C4-2B (cell line): ENCODE data around the gene AREG.

Experiments used
- H3K27ac ChIP-seq: fragments of 450-650 bp; 2 replicates; pipeline ENCODE4 v1.5.1; 2017
- CTCF ChIP-seq: fragments of 450-650 bp; conservative IDR thresholded peaks from 2 replicates; pipeline ENCODE4 v1.5.1; 2017; ENCODE audit warnings: mild to moderate bottlenecking
- ZFX ChIP-seq: fragments of 450-650 bp; IDR thresholded peaks from 2 replicates; pipeline ENCODE4 v1.6.1; 2017

Gene AREG

GRCh38 chr4:74435296-74435695, 9.6 kb upstream of the AREG start:
- no peak for TF ChIP-seq CTCF
- no peak for TF ChIP-seq ZFX

GRCh38 chr4:74437866-74438265, 7.1 kb upstream of the AREG start:
- no peak overlapping the region for H3K27ac ChIP-seq
- TF ChIP-seq CTCF (no peak), ZFX (no peak)

More at GRCh38 chr4:74435296-74435695, 9.6 kb upstream of the AREG start:
- H3K27ac ChIP-seq, result no peak overlapping the region

- TF ChIP-seq CTCF (no peak), ZFX (no peak)
- H3K27ac ChIP-seq, result no peak overlapping the region
These were observed 6.3 kb upstream of the AREG start for GRCh38 chr4:74438661-74439060.

- H3K27ac ChIP-seq, result no peak overlapping the region
These were observed 5.0 kb upstream of the AREG start for GRCh38 chr4:74439952-74440351.

GRCh38 chr4:74440356-74440755, 4.6 kb upstream of the AREG start:
- H3K27ac ChIP-seq, result no peak overlapping the region
- TF ChIP-seq ZFX (no peak), CTCF (no peak)

More at GRCh38 chr4:74439952-74440351, 5.0 kb upstream of the AREG start:
- TF ChIP-seq CTCF, result no peak
- TF ChIP-seq ZFX, result no peak

- no peak overlapping the region for H3K27ac ChIP-seq
- TF ChIP-seq ZFX, result no peak
- TF ChIP-seq CTCF, result no peak
These were observed 3.2 kb upstream of the AREG start for GRCh38 chr4:74441744-74442143.

GRCh38 chr4:74446193-74446868, 1.4 kb downstream of the AREG start:
- no peak overlapping the region for H3K27ac ChIP-seq
- TF ChIP-seq CTCF (no peak), ZFX (no peak)
